Subcutaneous preadipocyte (primary cell): ENCODE data around the gene CD200. TPM values are rescaled to one million over a fixed set of nuclear protein-coding genes. Genes with fewer than 3 reads are reported as not detected.

Source experiments
- total RNA-seq: library from RNA; depleted of rRNA; stranded (reverse); fragments of >200 nt; gene quantifications from 2 replicates; pipeline ENCODE4 v1.2.3, GENCODE V29; 2012

CD200 gene
- not detected in 2 replicates for total RNA-seq

GRCh38 chr3:112333002-112333380 lies at the start of gene CD200:
TSS of gene CD200 (plus strand) at chr3:112333156. CDS start at chr3:112333213, 57 bp downstream.

GRCh38 chr3:112293368-112294321 lies 39.3 kb upstream of the CD200 start, which contains the start of gene SLC9C1:
TSS of gene SLC9C1 (minus strand) at chr3:112294216. CDS start at chr3:112286791, 7,425 bp downstream.

Other genes starting within 250 kb of the CD200 start
- gene C3orf52, start 246.8 kb upstream of the CD200 start, total RNA-seq = 0.37 and 0.39 TPM in 2 replicates
- gene GCSAM, start 199.9 kb upstream of the CD200 start, total RNA-seq = not detected in 2 replicates
- gene SLC9C1, start 38.9 kb upstream of the CD200 start, total RNA-seq = under 0.01 TPM in 1 of 2 replicates, not detected in the other
- gene BTLA, start 166.3 kb downstream of the CD200 start, total RNA-seq = not detected in 2 replicates
- 68.0 and 76.8 TPM in 2 replicates for gene ATG3, start 228.8 kb downstream of the CD200 start, total RNA-seq
- gene SLC35A5, start 228.9 kb downstream of the CD200 start, total RNA-seq = 27.6 and 28.3 TPM in 2 replicates